WTC11 (cell line): ENCODE measurements around the gene LRRC63. TPM values are rescaled to one million over a fixed set of nuclear protein-coding genes. Genes with fewer than 3 reads are reported as not detected.

Experiments used
- ATAC-seq: fragments of 200-7000 bp; cut with Tn5 transposase; 2 replicates; pipeline ENCODE4 v1.10.0; 2021; ENCODE audit warnings: mild to moderate bottlenecking, moderate library complexity
- CTCF ChIA-PET: fragments of 300-600 bp; sonication (Branson Sonifier 250); formaldehyde crosslinking; loops from one replicate; lab custom pipeline; 2021; ENCODE audit warnings: antibody characterized with exemption; lab: Charles Lee
- POLR2A ChIA-PET: fragments of 350-600 bp; sonication (Branson Sonifier 250); formaldehyde crosslinking; loops from one replicate; lab custom pipeline; 2021; ENCODE audit warnings: antibody characterized with exemption; lab: Charles Lee
- DNase-seq: peaks from one replicate; pipeline ENCODE4 v3.0.0; 2021; ENCODE audit warnings: low spot score
- H3K27ac Mint-ChIP-seq: 2 replicates; pipeline ENCODE4 v1.8.0; 2021; ENCODE audit warnings: mixed read lengths
- H3K27me3 Mint-ChIP-seq: 2 replicates; pipeline ENCODE4 v1.8.0; 2021; ENCODE audit warnings: low read depth, mild to moderate bottlenecking, moderate library complexity, mixed read lengths
- H3K36me3 Mint-ChIP-seq: 2 replicates; pipeline ENCODE4 v1.8.0; 2021; ENCODE audit warnings: mixed read lengths
- H3K4me1 Mint-ChIP-seq: 2 replicates; pipeline ENCODE4 v1.8.0; 2022; ENCODE audit warnings: mixed read lengths
- H3K4me3 Mint-ChIP-seq: 2 replicates; pipeline ENCODE4 v1.8.0; 2021; ENCODE audit warnings: mild to moderate bottlenecking, moderate library complexity, mixed read lengths
- H3K9me3 Mint-ChIP-seq: 2 replicates; pipeline ENCODE4 v1.8.0; 2021; ENCODE audit warnings: mixed read lengths
- CBFB ChIP-seq: sonication (generic); formaldehyde crosslinking; IDR thresholded peaks from 2 replicates; pipeline ENCODE4 v1.8.1; 2022; ENCODE audit warnings: mild to moderate bottlenecking, low read depth, missing genetic modification reagents
- E2F4 ChIP-seq: sonication (generic); formaldehyde crosslinking; IDR thresholded peaks from 2 replicates; pipeline ENCODE4 v1.8.1; 2022; ENCODE audit warnings: low read depth, mild to moderate bottlenecking, moderate library complexity, missing genetic modification reagents, borderline replicate concordance
- ETV6 ChIP-seq: sonication (generic); formaldehyde crosslinking; IDR thresholded peaks from 2 replicates; pipeline ENCODE4 v1.8.1; 2022; ENCODE audit warnings: mild to moderate bottlenecking, missing genetic modification reagents
- GRHL2 ChIP-seq: fragments of 250-450 bp; sonication (Bioruptor Pico); IDR thresholded peaks from 2 replicates; pipeline ENCODE4 v1.8.0; 2022; ENCODE audit warnings: mild to moderate bottlenecking, moderate library complexity; ENCODE audit not compliant: insufficient replicate concordance, severe bottlenecking
- JAZF1 ChIP-seq: fragments of 250-450 bp; sonication (Bioruptor Pico); IDR thresholded peaks from 2 replicates; pipeline ENCODE4 v1.9.0; 2021; ENCODE audit warnings: moderate library complexity, mild to moderate bottlenecking, inconsistent platforms
- SOX15 ChIP-seq: fragments of 250-450 bp; sonication (Bioruptor Pico); IDR thresholded peaks from 2 replicates; pipeline ENCODE4 v1.9.0; 2021; ENCODE audit warnings: mild to moderate bottlenecking
- ZNF121 ChIP-seq: sonication (generic); formaldehyde crosslinking; IDR thresholded peaks from 2 replicates; pipeline ENCODE4 v1.8.0; 2023; ENCODE audit warnings: missing genetic modification reagents
- ZNF416 ChIP-seq: fragments of 250-450 bp; sonication (Bioruptor Pico); IDR thresholded peaks from 2 replicates; pipeline ENCODE4 v1.9.0; 2021; ENCODE audit warnings: mild to moderate bottlenecking, inconsistent platforms
- total RNA-seq: library from RNA; stranded (reverse); gene quantifications from 3 replicates; pipeline ENCODE4 v1.2.3, GENCODE V29; 2021
- TF ChIP-seq, protein P1 (sequence below): sonication (generic); formaldehyde crosslinking; conservative IDR thresholded peaks from 2 replicates; pipeline ENCODE4 v1.8.1; 2023; ENCODE audit warnings: mild to moderate bottlenecking, low read depth, missing genetic modification reagents, moderate library complexity
- TF ChIP-seq, protein P2 (sequence below): sonication (generic); formaldehyde crosslinking; conservative IDR thresholded peaks from 2 replicates; pipeline ENCODE4 v1.8.1; 2022; ENCODE audit warnings: mild to moderate bottlenecking, missing genetic modification reagents
- TF ChIP-seq, protein P3 (sequence below): sonication (generic); formaldehyde crosslinking; IDR thresholded peaks from 2 replicates; pipeline ENCODE4 v1.8.0; 2022; ENCODE audit warnings: mild to moderate bottlenecking, missing genetic modification reagents
- TF ChIP-seq, protein P4 (sequence below): sonication (generic); formaldehyde crosslinking; IDR thresholded peaks from 2 replicates; pipeline ENCODE4 v1.8.0; 2023; ENCODE audit warnings: missing genetic modification reagents, mild to moderate bottlenecking, borderline replicate concordance
- TF ChIP-seq, protein P5 (sequence below): fragments of 250-450 bp; sonication (Bioruptor Pico); IDR thresholded peaks from 2 replicates; pipeline ENCODE4 v1.9.0; 2021; ENCODE audit warnings: mild to moderate bottlenecking

Gene LRRC63
- total RNA-seq, 1 experiment from 2014 or later, result not detected

GRCh38 chr13:46181840-46182490 lies 29.8 kb upstream of the LRRC63 start, which contains the start of gene LCP1:
TSS of gene LCP1 (minus strand) at chr13:46182177. CDS start at chr13:46159662, 22,515 bp downstream.
- H3K27me3 Mint-ChIP-seq, result no peaks in the 10 kb centered on the region
- no peaks in the 10 kb centered on the region for H3K36me3 Mint-ChIP-seq
- no peak within 1 kb of the TSS for H3K4me3 Mint-ChIP-seq
- no peak for DNase-seq
- CTCF ChIA-PET, result interaction anchor here (0.6 kb wide), 1 partner anchor 549 kb away, joined by 3 read pairs; no protein-coding TSS in a partner anchor
- TF ChIP-seq GRHL2 (CRISPR knock-in tag) (no peak), ZNF416 (CRISPR knock-in tag) (no peak), JAZF1 (CRISPR knock-in tag) (no peak), CBFB (no peak)
- TF ChIP-seq, protein P1, sequence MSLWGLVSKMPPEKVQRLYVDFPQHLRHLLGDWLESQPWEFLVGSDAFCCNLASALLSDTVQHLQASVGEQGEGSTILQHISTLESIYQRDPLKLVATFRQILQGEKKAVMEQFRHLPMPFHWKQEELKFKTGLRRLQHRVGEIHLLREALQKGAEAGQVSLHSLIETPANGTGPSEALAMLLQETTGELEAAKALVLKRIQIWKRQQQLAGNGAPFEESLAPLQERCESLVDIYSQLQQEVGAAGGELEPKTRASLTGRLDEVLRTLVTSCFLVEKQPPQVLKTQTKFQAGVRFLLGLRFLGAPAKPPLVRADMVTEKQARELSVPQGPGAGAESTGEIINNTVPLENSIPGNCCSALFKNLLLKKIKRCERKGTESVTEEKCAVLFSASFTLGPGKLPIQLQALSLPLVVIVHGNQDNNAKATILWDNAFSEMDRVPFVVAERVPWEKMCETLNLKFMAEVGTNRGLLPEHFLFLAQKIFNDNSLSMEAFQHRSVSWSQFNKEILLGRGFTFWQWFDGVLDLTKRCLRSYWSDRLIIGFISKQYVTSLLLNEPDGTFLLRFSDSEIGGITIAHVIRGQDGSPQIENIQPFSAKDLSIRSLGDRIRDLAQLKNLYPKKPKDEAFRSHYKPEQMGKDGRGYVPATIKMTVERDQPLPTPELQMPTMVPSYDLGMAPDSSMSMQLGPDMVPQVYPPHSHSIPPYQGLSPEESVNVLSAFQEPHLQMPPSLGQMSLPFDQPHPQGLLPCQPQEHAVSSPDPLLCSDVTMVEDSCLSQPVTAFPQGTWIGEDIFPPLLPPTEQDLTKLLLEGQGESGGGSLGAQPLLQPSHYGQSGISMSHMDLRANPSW (CRISPR knock-in tag), result no peak
- TF ChIP-seq, protein P2, sequence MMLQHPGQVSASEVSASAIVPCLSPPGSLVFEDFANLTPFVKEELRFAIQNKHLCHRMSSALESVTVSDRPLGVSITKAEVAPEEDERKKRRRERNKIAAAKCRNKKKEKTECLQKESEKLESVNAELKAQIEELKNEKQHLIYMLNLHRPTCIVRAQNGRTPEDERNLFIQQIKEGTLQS, result no peak
- TF ChIP-seq, protein P3, sequence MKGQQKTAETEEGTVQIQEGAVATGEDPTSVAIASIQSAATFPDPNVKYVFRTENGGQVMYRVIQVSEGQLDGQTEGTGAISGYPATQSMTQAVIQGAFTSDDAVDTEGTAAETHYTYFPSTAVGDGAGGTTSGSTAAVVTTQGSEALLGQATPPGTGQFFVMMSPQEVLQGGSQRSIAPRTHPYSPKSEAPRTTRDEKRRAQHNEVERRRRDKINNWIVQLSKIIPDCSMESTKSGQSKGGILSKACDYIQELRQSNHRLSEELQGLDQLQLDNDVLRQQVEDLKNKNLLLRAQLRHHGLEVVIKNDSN (CRISPR knock-in tag), result no peak
- TF ChIP-seq, protein P4, sequence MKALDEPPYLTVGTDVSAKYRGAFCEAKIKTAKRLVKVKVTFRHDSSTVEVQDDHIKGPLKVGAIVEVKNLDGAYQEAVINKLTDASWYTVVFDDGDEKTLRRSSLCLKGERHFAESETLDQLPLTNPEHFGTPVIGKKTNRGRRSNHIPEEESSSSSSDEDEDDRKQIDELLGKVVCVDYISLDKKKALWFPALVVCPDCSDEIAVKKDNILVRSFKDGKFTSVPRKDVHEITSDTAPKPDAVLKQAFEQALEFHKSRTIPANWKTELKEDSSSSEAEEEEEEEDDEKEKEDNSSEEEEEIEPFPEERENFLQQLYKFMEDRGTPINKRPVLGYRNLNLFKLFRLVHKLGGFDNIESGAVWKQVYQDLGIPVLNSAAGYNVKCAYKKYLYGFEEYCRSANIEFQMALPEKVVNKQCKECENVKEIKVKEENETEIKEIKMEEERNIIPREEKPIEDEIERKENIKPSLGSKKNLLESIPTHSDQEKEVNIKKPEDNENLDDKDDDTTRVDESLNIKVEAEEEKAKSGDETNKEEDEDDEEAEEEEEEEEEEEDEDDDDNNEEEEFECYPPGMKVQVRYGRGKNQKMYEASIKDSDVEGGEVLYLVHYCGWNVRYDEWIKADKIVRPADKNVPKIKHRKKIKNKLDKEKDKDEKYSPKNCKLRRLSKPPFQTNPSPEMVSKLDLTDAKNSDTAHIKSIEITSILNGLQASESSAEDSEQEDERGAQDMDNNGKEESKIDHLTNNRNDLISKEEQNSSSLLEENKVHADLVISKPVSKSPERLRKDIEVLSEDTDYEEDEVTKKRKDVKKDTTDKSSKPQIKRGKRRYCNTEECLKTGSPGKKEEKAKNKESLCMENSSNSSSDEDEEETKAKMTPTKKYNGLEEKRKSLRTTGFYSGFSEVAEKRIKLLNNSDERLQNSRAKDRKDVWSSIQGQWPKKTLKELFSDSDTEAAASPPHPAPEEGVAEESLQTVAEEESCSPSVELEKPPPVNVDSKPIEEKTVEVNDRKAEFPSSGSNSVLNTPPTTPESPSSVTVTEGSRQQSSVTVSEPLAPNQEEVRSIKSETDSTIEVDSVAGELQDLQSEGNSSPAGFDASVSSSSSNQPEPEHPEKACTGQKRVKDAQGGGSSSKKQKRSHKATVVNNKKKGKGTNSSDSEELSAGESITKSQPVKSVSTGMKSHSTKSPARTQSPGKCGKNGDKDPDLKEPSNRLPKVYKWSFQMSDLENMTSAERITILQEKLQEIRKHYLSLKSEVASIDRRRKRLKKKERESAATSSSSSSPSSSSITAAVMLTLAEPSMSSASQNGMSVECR (CRISPR knock-in tag), result no peak
- TF ChIP-seq, all 79 proteins: peak for 0
- ATAC-seq, result no peak
- POLR2A ChIA-PET, result no interaction called here
- Mint-ChIP-seq H3K4me1 (peaks cover 20% of the 10 kb centered on the region), H3K9me3 (no peaks in the 10 kb centered on the region), H3K27ac (no peak within 1 kb of the TSS)

GRCh38 chr13:46182491-46182877 lies 29.2 kb upstream of the LRRC63 start:
- Mint-ChIP-seq H3K27me3 (no peaks in the 10 kb centered on the region), H3K4me3 (no peak overlapping the region), H3K9me3 (no peaks in the 10 kb centered on the region), H3K4me1 (peaks cover 20% of the 10 kb centered on the region), H3K27ac (no peak overlapping the region), H3K36me3 (no peaks in the 10 kb centered on the region)
- DNase-seq, result no peak
- TF ChIP-seq E2F4 (CRISPR knock-in tag), result no peak
- TF ChIP-seq CBFB, result no peak
- TF ChIP-seq ZNF121, result no peak
- TF ChIP-seq, protein P5, sequence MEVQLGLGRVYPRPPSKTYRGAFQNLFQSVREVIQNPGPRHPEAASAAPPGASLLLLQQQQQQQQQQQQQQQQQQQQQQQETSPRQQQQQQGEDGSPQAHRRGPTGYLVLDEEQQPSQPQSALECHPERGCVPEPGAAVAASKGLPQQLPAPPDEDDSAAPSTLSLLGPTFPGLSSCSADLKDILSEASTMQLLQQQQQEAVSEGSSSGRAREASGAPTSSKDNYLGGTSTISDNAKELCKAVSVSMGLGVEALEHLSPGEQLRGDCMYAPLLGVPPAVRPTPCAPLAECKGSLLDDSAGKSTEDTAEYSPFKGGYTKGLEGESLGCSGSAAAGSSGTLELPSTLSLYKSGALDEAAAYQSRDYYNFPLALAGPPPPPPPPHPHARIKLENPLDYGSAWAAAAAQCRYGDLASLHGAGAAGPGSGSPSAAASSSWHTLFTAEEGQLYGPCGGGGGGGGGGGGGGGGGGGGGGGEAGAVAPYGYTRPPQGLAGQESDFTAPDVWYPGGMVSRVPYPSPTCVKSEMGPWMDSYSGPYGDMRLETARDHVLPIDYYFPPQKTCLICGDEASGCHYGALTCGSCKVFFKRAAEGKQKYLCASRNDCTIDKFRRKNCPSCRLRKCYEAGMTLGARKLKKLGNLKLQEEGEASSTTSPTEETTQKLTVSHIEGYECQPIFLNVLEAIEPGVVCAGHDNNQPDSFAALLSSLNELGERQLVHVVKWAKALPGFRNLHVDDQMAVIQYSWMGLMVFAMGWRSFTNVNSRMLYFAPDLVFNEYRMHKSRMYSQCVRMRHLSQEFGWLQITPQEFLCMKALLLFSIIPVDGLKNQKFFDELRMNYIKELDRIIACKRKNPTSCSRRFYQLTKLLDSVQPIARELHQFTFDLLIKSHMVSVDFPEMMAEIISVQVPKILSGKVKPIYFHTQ (CRISPR knock-in tag), result no peak
- no peak for TF ChIP-seq SOX15 (CRISPR knock-in tag)
- no peak for TF ChIP-seq ETV6 (CRISPR knock-in tag)
- no peak for ATAC-seq
- ChIA-PET CTCF (interaction anchor here (0.6 kb wide), 2 partner anchors 19 to 548 kb away, joined by 3 read pairs; no protein-coding TSS in a partner anchor), POLR2A (no interaction called here)
